ENCODE measurements around the gene IFITM10.
A peak's percentile ranks its signal among the peaks of the same experiment; 100 is the strongest.

The IFITM10 gene

DNA sequence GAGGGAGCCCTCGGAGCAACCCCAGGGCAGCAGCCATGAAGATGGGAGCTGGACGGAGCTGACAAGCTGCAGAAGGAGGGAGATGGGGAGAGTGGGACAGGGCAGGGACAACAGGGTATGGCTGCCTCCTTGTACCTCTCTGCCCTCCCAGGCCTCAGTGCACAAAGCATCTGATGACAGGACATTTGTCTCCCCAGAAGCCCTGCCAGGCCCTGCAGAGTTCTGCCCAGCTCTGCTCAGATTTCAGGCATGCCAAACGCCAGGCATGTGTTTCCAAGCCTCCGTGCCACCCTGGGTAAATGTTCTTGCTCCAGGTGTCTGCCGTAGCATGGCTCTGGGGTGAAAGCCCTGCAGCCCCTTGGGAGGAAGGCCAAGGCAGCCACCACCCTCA is 1.1 kb upstream of the IFITM10 start:
- no peak for DNase-seq (ENCODE audit: low read depth)

- no peak for DNase-seq (ENCODE audit: low read depth)
Observed at GRCh38 chr11:1750840-1751530, 590 bp upstream of the IFITM10 start.

DNA sequence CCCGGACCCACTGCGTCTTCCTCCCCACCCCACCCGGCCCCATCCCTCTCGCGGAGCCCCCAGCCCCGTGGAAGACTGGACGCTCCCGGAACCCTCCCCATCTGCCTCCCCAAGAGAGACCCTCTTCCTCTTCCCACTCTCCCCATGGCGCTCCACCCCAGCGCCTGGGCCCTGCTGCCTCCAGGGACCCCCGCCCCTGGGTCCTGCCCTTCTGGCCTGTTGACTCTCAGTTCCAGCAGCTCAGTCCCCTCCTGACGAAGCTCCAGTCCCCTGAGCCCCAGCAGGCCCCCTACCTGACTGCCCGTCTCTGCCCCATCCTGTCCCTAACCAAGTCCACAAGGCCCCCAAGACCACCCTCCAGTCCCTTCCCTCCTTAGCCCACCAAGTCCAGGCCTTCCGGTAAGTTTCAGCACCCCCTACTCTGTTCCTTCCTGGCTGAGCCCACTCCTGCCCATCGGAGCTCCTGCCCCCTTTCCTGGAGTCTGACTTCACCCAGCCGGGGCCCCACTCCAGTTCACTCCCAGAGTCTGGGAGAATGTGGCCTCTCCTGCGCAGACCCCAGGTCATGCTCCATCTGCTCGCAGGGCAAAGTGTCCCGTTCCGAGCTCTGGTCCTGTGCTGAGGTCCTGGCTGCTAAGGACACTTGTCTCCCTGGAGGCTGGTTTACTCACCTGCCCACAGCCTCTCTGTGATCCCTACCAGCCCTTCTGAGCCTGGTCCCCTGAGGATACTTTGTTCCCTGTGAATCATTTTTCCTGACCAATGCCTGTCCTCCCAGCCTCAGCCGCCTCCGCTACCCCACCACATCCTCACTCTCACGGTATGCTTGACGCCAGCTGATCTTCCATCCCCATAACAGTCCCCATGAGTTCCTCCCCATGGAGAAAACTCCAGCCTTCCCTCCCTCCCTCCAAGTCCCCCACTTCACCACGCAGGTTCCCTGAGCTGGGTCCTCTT is 722 bp downstream of the IFITM10 start:
- peak; percentile 96 for DNase-seq (ENCODE audit: low read depth)

- DNase-seq (ENCODE audit: low read depth), result no peak
Observed at GRCh38 chr11:1748636-1749394, 1.6 kb downstream of the IFITM10 start.

DNA sequence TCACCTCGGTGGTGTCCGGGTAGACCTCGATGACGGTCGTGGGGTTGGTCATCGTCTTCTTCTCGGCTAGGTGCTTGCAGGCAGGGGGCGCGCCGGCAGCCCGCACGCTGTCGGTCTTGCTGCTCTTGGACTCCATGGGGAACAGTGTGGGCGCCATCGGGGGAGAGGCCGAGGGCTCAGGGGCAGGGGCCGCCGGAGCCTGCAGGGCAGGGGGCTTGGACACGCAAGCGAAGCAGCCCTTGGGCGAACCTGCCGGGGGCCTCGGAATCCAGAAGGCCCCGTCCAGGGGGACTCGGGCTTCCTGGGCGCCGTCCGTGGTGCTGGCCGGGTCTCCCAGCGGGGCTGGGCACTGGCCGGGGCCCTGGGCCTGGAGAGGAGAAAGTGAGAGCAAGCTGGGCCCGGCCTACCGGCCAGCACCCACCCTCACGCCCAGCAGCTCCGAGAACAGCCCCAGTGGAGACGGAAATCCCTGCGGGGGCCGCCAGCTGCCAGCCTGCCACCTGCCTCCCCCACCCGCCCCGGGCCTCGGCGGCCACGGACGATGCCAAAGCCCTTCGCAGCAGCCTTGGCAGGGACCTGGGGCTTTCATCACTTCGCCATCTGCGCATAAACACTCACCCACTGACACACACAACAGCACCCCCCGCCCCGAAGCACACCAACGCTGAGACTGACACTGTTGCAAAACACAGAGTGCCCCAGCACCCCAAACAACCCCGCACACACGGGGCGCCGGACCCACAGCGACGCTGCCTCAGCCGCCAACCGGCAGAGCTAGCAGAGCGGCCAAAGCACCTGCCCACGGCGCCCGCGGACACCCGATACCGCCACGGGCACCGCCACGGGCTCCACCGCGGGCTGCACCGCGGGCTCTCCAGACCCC is 2.4 kb downstream of the IFITM10 start:
- no peak for DNase-seq (ENCODE audit: low read depth)

DNA sequence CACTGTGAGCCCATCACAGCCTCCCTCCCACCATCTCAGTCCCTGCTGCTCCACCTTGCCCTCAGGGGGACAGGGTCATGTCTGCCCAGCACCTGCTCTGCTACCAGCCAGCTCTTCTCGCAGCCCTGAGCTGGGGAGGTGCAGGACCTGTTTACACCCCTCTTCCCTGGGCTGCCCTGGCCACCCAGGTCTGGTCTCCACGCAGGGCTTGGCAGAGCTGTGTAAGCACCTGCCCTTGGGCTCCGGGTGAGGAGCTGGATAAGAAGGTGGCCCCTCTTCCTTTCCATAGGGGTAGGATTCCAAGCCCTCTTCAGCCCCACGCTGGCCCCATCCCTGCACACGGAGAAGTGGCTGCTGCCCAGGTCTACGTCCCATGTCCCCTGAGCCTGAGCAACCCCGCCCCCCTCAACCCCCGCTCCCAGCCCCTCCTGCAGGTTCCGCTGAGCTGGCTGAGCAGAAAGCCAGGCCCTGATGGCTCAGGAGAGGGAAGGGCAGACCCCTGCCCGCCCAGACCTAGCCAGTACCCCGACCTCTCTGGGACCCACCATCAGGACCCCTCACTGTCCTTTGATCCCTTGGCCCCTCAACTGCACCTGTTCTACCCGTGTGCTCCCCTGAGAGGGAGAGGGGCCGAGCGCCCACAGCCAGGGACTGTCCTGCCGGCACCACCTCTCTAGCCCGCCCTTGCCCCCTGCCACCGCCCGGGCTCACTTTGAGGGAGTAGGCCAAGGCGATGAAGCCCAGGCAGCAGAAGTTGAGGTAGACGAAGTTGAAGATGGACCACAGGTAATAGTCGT is 3.2 kb downstream of the IFITM10 start:
- DNase-seq (ENCODE audit: low read depth), result no peak

DNA sequence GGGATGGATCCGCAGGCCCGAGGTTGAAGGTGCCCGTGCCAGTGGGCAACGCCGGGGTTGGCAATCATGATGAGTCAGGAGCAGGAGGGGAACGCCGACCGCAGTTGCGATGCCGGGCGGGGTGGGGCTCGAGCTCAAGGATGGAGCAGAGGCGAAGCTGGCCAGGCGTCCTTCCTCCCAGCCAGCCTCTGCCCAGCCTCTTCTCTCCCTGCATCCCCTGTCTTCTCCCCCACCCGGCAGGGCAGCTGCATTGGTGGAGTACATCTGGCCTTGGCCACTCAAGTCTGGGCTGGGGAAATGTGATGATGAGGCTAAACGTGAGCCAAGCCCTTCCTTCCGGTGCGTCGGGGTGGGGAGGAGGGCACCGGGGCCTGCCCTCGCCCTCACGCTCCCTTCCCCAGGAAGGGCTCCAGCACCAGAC is 3.9 kb downstream of the IFITM10 start:
- DNase-seq (ENCODE audit: low read depth), result no peak

DNA sequence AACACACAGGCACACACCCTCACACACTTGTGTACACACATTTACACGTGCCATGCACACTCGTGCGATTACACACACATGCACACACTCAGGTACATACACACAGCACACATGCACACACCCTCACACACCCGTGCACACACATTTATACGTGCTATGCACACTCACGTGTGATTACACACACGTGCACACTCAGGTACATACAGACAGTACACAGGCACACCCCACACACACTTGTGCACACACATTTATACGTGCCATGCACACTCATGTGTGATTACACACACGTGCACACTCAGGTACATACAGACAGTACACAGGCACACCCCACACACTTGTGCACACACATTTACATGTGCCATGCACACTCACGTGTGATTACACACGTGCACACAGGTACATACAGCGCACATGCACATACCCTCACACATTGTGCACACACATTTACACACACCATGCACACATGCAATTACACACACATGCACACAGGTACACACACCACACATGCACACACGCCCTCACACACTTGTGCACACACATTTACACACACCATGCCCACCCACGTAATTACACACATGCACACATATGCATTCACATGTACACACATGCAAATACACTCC is 4.6 kb downstream of the IFITM10 start:
- no peak for DNase-seq (ENCODE audit: low read depth)

- DNase-seq (ENCODE audit: low read depth), result no peak
Observed at GRCh38 chr11:1744891-1745700, 5.3 kb downstream of the IFITM10 start.

DNA sequence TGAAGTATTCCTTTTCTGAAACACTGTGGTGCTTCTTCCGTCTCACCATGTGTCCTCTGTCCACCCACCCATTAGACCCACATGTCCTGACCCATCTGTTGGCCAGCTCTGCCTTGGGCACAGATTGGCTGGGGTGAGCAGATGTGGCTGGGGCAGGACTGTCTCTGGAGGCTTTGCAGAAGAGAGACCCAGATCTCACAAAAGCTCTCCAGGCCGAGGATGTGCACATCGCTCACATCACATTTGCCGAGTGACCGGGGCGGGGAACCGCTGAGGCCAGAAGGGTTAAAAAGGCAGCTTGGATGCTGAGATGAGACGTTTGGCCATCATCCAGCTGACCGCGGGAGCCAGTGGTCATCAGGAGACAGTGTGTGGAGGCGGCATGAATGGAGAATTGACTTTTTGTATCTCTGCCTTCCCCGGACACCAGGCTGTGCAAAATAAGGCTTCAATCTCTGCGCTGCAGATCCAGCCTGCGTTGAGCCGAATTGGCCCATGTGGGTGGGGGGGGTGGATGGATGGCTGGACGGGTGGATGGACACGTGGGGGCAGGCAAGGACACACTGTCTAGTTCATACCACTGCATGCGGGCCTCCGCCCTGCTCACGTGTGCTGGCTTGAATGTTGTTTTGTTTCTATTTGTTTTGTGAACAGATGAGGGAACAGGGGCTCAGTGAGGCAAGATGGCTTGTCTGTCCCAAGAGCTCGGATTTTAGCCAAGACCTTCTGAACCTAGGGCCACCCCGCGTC is 6.1 kb downstream of the IFITM10 start:
- no peak for DNase-seq (ENCODE audit: low read depth)

DNA sequence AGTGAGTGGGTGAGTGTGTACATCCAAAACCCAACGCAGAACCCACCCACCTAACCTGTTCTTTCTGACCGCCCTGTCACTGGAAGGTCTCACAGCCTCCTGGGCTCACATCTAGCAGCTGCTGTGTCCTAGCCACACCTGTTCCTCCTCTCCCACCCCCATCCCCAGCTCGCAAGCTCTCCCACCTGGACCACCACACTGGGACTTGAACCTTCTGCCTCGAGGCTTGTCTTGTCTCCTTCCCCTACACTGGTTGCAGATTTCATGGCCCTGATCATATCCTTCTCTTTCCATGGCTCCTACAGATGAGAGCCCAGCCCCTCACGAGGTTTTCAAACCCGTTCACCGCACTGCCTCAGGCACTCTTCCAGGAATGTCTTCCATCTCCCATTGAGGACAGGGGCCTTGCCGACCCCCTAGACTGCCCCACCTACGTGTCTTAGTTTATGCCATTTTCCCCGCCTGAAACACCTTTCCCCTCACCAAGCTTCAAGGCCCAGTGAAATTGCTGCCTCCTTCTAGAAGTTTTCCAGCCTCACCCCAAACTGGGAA is 6.7 kb downstream of the IFITM10 start:
- DNase-seq (ENCODE audit: low read depth), result no peak

DNA sequence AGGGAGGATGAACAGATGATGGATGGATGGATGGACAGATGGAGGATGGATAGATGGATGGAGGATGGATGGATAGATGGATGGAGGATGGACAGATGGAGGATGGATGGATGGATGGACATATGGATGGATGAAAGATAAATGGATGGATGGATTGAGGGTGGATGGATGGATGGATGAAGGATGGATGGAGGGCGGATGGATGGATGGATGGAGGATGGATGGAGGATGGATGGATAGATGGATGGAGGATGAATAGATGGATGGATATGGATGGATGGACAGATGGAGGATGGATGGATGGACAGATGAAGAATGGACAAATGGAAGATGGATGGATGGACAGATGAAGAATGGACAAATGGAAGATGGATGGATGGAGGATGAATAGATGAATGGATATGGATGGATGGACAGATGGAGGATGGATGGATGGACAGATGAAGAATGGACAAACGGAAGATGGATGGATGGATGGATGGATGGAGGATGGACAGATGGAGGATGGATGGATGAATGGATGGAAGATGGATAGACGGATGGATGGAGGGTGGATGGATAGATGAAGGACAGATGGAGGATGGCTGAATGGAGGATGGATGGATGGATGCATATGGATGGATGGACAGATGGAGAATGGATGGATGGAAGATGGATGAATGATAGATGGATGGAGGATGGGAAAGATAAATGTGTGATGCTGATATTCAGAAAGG is 7.4 kb downstream of the IFITM10 start:
- no peak for DNase-seq (ENCODE audit: low read depth)

DNA sequence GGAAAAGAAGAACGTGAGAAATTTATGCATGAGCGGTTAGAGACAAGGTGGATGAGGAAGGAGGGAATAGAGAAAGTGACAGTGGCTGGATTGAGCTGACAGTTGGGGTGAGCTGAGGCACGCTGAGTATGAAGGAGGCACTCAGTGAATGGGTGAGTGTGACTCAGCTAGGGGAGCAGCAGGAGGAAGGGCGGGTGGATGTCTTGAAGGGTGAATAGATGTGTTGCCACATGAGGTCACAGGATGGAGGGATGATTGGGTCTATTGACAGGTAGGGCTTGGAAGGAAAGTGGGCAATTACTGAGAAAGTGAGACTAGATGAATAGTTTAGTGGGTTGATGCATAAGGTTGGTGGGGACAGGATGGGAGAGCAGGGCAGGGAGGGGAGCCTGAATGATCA is 8.0 kb downstream of the IFITM10 start:
- DNase-seq (ENCODE audit: low read depth), result no peak

DNA sequence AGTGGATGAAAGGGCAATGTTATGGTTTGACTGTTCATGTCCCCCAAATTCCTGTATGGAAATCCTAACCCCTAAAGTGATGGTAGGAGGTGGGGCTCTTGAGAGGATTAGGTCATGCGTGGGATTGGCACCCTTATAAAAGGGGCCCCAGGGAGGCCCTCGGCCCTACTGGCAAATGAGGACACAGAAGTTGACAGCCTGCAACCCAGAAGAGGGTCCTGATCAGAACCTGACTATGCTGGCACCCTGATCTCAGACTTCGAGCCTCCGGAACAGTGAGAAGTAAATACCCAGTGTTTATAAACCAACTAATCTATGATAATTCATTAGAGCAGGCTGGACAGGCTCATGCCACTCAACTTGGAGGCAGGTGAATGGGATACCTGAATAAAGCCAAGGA is 8.7 kb downstream of the IFITM10 start:
- no peak for DNase-seq (ENCODE audit: low read depth)

DNA sequence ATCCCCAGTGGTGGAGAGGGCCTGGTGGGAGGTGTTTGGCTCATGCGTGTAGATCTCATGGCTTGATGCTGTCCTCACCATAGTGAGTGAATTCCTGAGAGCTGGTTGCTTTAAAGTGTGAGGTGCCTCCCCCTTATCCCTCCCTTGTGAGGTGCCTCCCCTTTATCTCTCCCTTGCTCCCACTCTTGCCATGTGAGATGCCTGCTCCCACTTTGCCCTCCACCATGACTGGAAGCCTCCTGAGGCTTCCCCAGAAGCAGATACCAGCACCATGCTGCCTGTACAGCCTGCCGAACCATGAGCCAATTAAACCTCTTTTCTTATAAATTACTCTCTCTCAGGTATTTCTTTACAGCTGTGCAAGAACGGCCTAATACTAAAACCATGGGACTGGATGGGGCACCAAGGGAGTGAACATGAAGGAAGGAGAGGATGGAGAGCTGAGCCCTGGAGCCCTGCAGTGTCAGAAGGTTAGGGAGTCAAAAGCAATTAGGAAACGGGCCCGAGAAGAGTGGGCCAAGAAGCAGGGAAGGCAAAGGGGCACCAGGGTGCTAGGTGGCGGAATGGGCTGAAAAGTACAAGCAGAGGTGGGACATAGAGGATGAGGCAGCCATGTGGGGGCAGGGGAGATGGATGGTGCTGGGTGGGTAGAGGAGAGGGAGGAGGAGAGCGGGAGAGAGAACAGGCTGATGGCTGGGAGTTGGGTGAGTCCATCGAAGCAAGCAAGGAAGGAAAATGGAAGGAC is 9.4 kb downstream of the IFITM10 start:
- no peak for DNase-seq (ENCODE audit: low read depth)

DNA sequence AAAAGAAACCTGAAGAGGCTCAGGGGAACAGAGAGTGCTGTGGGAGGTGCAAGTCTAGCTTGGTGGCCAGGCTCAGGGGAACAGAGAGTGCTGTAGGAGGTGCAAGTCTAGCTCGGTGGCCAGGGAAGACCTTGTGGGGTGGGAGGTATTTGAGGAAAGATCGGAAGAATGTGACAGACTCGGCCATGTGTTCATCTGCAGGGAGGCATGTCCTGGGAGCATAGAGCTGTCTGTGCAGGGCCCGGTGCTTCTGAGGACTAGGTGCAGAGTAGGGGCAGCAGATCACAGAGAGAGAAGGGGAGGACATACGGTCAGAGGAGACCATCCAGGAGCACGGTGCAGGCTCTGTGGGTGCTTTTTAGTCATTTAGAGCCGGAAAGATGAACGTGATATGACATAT is 10.8 kb downstream of the IFITM10 start:
- DNase-seq (ENCODE audit: low read depth), result no peak

DNA sequence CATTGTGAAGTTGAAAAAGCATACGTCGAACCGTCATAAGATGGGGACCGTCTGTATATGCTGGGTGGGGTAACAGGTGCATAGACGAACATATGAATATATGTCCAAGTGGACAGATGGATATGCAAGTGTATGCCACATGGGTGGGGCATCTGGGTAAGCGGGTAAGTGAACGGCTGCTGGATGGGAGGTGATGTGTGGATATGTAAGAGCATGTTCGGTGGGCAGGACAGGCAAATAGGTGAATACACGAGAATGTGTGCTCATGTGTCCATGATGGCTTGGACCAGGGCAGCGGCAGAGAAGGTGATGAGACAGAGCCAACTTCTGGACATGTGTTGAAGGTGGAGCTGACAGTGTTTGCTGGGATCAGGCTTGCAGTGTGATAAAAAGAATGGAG is 12.0 kb downstream of the IFITM10 start:
- no peak for DNase-seq (ENCODE audit: low read depth)

Measured in stromal cell of bone marrow (primary cell).